ENCODE data around the gene PRDM16. TPM values are rescaled to one million over a fixed set of nuclear protein-coding genes. Genes with fewer than 3 reads are reported as not detected.

Gene PRDM16
- total and polyA plus RNA-seq, 2 of the 8 experiments (the other 6 are each of a cell fraction or from before 2014, with no cell fraction given), result 0.39 to 0.43 TPM

- peaks cover 0 to 3% (median 1%) of the 10 kb centered on the region in 4 experiments; a peak in 1 of 7 replicates for H3K4me1 ChIP-seq (replicated peaks in 1 of 4; ENCODE audit: control insufficient read depth in 3 of 4, insufficient read depth in 4 of 4, low read length in 3 of 4)
- peaks cover 0 to 12% of the 10 kb centered on the region in 2 experiments for H4K20me1 ChIP-seq (replicated peaks in 1 of 2; ENCODE audit: control insufficient read depth in 1 of 2, insufficient read depth in 2 of 2, low read length in 2 of 2)
- no peak overlapping the region for H3K9ac ChIP-seq (replicated peaks in 1 of 4; ENCODE audit: extremely low read depth in 1 of 4, low read depth in 3 of 4, low read length in 3 of 4)
- DNase-seq (ENCODE audit: low read depth in 1 of 2, low spot score in 2 of 2) (no peak), FAIRE-seq (no peak)
- H2BK120ac ChIP-seq (replicated peaks; ENCODE audit: low read depth, low read length), result no peak overlapping the region
- H2BK20ac ChIP-seq (ENCODE audit: low read length), result no peak overlapping the region
- 88% methylated on average over 15 of the region's 16 CpGs; no CpG with 5 or more reads in 1 of the 2 experiments for WGBS, 2 experiments (ENCODE audit: extremely low coverage in 1 of 2, insufficient coverage in 1 of 2, insufficient read length in 1 of 2, insufficient replicate concordance in 2 of 2, low coverage in 1 of 2, low lambda C conversion rate in 2 of 2, missing lambda C conversion rate in 1 of 2)
- H3K4ac ChIP-seq (replicated peaks; ENCODE audit: insufficient read length, low read depth, low read length), result no peak overlapping the region
- H3K27me3 ChIP-seq (replicated peaks in 1 of 4; ENCODE audit: control insufficient read depth in 3 of 4, extremely low read depth in 1 of 4, insufficient read depth in 3 of 4, low read length in 3 of 4), result no peaks in the 10 kb centered on the region
- H3K23me2 ChIP-seq (ENCODE audit: low read depth, low read length), result no peaks in the 10 kb centered on the region
- no peak overlapping the region for H3K23ac ChIP-seq (ENCODE audit: insufficient read length)
- H4K8ac ChIP-seq (ENCODE audit: extremely low read depth, insufficient read depth, low read length), result 0 out of 2 replicates have a peak overlapping the region, but pooled peaks have one; percentile 4
- no peaks in the 10 kb centered on the region for H3K79me2 ChIP-seq (ENCODE audit: control insufficient read depth in 1 of 2, insufficient read depth in 2 of 2, low read length in 2 of 2)
- H3K27ac ChIP-seq (ENCODE audit: low read depth, low read length), result no peak overlapping the region
- ChIA-PET POLR2A (ENCODE audit: partially characterized antibody) (interaction anchor here (1.0 to 1.6 kb wide), 2 partner anchors 9 to 10 kb away, joined by 4 to 9 read pairs; no protein-coding TSS in a partner anchor), CTCF (ENCODE audit: partially characterized antibody) (interaction anchor here (0.7 to 2.8 kb wide), 11 partner anchors 10 to 177 kb away, joined by 3 to 25 read pairs (median 3); no protein-coding TSS in a partner anchor)
- H3K9me3 ChIP-seq (ENCODE audit: insufficient read depth in 2 of 2, low read depth in 1 of 2, low read length in 1 of 2), result no peaks in the 10 kb centered on the region
- H3K36me3 ChIP-seq (ENCODE audit: control insufficient read depth in 2 of 4, insufficient read depth in 4 of 4, low read length in 3 of 4), result no peaks in the 10 kb centered on the region
- H3K18ac ChIP-seq (ENCODE audit: extremely low read depth, low read length), result peak overlapping the region; percentile 19; the same call in 1 of the 2 replicates
- H2BK12ac ChIP-seq (ENCODE audit: low read depth, low read length), result no peak overlapping the region
- H2BK5ac ChIP-seq (ENCODE audit: low read depth, low read length), result peak overlapping the region; percentile 44
- no peak overlapping the region for H2AFZ ChIP-seq (ENCODE audit: low read length)
- no peak overlapping the region for H3K4me3 ChIP-seq (ENCODE audit: extremely low read depth in 1 of 4, insufficient read depth in 2 of 4, low read depth in 3 of 4, low read length in 4 of 4)
- H3K4me2 ChIP-seq (ENCODE audit: insufficient read depth in 1 of 2, low read depth in 2 of 2, low read length in 2 of 2), result no peak overlapping the region
- no peak overlapping the region for H3K56ac ChIP-seq (replicated peaks; ENCODE audit: insufficient read length, low read depth, low read length)
- TF ChIP-seq HDAC2 (IDR thresholded peaks at IDR 0.05; ENCODE audit: borderline replicate concordance in 1 of 2, low read depth in 2 of 2, low read length in 2 of 2), result no peak
- no peak for TF ChIP-seq BRCA1 (IDR thresholded peaks at IDR 0.05; ENCODE audit: low read depth, low read length)
- no peak for TF ChIP-seq SIRT6 (IDR thresholded peaks at IDR 0.05; ENCODE audit: low read length)
- peak; percentile 60; the same call in 1 of the 2 replicates for TF ChIP-seq GABPA (IDR thresholded peaks at IDR 0.05; ENCODE audit: borderline replicate concordance, insufficient read depth, low read length)
- TF ChIP-seq KDM4A (IDR thresholded peaks at IDR 0.05; ENCODE audit: low read depth, low read length, severe bottlenecking), result no peak
- no peak for TF ChIP-seq TAF7 (optimal IDR thresholded peaks at IDR 0.05; ENCODE audit: borderline replicate concordance, low read depth, low read length)
- no peak for TF ChIP-seq NANOG (IDR thresholded peaks at IDR 0.05; ENCODE audit: insufficient read depth, low read depth, low read length, poor library complexity, severe bottlenecking)
- no peak for TF ChIP-seq ZNF274 (IDR thresholded peaks at IDR 0.05; ENCODE audit: borderline replicate concordance, extremely low read depth, low read length)
- H4K91ac ChIP-seq (replicated peaks; ENCODE audit: insufficient read length, low read length), result no peak overlapping the region
- H3K14ac ChIP-seq (ENCODE audit: insufficient read length), result no peak overlapping the region
- peaks cover 5% of the 10 kb centered on the region; the same call in 1 of the 2 replicates for H3K79me1 ChIP-seq (ENCODE audit: low read depth, low read length)
- no peak overlapping the region for H2BK15ac ChIP-seq (ENCODE audit: low read length)
- no peak overlapping the region for H4K5ac ChIP-seq (ENCODE audit: insufficient read length, low read depth, low read length)
- no peak overlapping the region for H2AK5ac ChIP-seq (ENCODE audit: low read depth, low read length)
Measured at GRCh38 chr1:3462356-3463012, 393.5 kb downstream of the PRDM16 start.

Measured in H1 (cell line).